Choroid plexus epithelial cell (primary cell): ENCODE data around the gene SH3TC2.
"Not testable (repeated sequence)": the region's sequence is repeated elsewhere in the genome, so short reads cannot be mapped to it uniquely, and the experiment has no call there.

Source experiments
- DNase-seq: peaks from one replicate; pipeline ENCODE4 v3.0.0-alpha.2; 2010; ENCODE audit warnings: low read depth
- H3K4me3 ChIP-seq: 2 replicates; pipeline ENCODE4 v1.5.1; 2011; ENCODE audit warnings: low read depth, mild to moderate bottlenecking, control low read depth, low read length, moderate library complexity
- CTCF ChIP-seq: conservative IDR thresholded peaks from 2 replicates; pipeline ENCODE4 v1.5.1; 2011; ENCODE audit warnings: low read depth, mild to moderate bottlenecking, control low read depth, inconsistent platforms, low read length, moderate library complexity

Gene SH3TC2

GRCh38 chr5:149089796-149090195 lies 26.9 kb upstream of the SH3TC2 start:
- DNase-seq, result no peak
- H3K4me3 ChIP-seq, result no peak overlapping the region
- no peak for TF ChIP-seq CTCF

- no peak for TF ChIP-seq CTCF
- no peak for DNase-seq
- H3K4me3 ChIP-seq, result no peak overlapping the region
Observed at GRCh38 chr5:149088686-149089085, 25.8 kb upstream of the SH3TC2 start.

GRCh38 chr5:149083846-149084245 lies 21.0 kb upstream of the SH3TC2 start:
- no peak for DNase-seq
- TF ChIP-seq CTCF, result no peak
- H3K4me3 ChIP-seq, result no peak overlapping the region

- DNase-seq, result no peak
- TF ChIP-seq CTCF, result no peak
- no peak overlapping the region for H3K4me3 ChIP-seq
Observed at GRCh38 chr5:149082271-149082670, 19.4 kb upstream of the SH3TC2 start.

GRCh38 chr5:149080294-149080693 lies 17.4 kb upstream of the SH3TC2 start:
- H3K4me3 ChIP-seq, result no peak overlapping the region
- no peak for DNase-seq
- no peak for TF ChIP-seq CTCF

- no peak overlapping the region for H3K4me3 ChIP-seq
- TF ChIP-seq CTCF, result no peak
- DNase-seq, result no peak
Observed at GRCh38 chr5:149079883-149080282, 17.0 kb upstream of the SH3TC2 start.

GRCh38 chr5:149074071-149074470 lies 11.2 kb upstream of the SH3TC2 start:
- not testable (repeated sequence) for H3K4me3 ChIP-seq, DNase-seq

- no peak for DNase-seq
- no peak overlapping the region for H3K4me3 ChIP-seq
- no peak for TF ChIP-seq CTCF
Observed at GRCh38 chr5:149073213-149073612, 10.4 kb upstream of the SH3TC2 start.
